HUES6 (cell line): Measurements from ENCODE around the gene USP40.

ENCODE experiments used
- H3K27ac ChIP-seq: 2 replicates; pipeline ENCODE4 v1.7.0; 2013; ENCODE audit warnings: low read depth, mild to moderate bottlenecking, low read length, inconsistent platforms
- H3K27me3 ChIP-seq: 2 replicates; pipeline ENCODE4 v1.6.1; 2013; ENCODE audit warnings: low read length; ENCODE audit not compliant: control insufficient read depth, insufficient read depth
- H3K36me3 ChIP-seq: 2 replicates; pipeline ENCODE4 v1.6.1; 2013; ENCODE audit warnings: low read length; ENCODE audit not compliant: control insufficient read depth, insufficient read depth
- H3K4me1 ChIP-seq: 2 replicates; pipeline ENCODE4 v1.6.1; 2013; ENCODE audit warnings: low read length; ENCODE audit not compliant: control insufficient read depth, insufficient read depth
- H3K4me3 ChIP-seq: 2 replicates; pipeline ENCODE4 v1.5.1; 2013; ENCODE audit warnings: low read depth, low read length
- H3K9ac ChIP-seq: one replicate; pipeline ENCODE4 v1.6.1; 2013; ENCODE audit warnings: mild to moderate bottlenecking, low read length
- H3K9me3 ChIP-seq: 2 replicates; pipeline ENCODE4 v1.6.1; 2013; ENCODE audit warnings: low read depth, low read length; ENCODE audit not compliant: control insufficient read depth, insufficient read depth

The USP40 gene

GRCh38 chr2:233464531-233465240, 101.9 kb downstream of the USP40 start:
- peaks cover 76% of the 10 kb centered on the region for H3K36me3 ChIP-seq
- H3K4me3 ChIP-seq, result no peak overlapping the region
- no peaks in the 10 kb centered on the region for H3K27me3 ChIP-seq
- H3K9me3 ChIP-seq, result no peaks in the 10 kb centered on the region
- H3K27ac ChIP-seq, result no peak overlapping the region
- no peak overlapping the region for H3K9ac ChIP-seq
- H3K4me1 ChIP-seq, result no peaks in the 10 kb centered on the region

- H3K27me3 ChIP-seq, result no peaks in the 10 kb centered on the region
- H3K27ac ChIP-seq, result no peak overlapping the region
- H3K4me1 ChIP-seq, result no peaks in the 10 kb centered on the region
- peaks cover 72% of the 10 kb centered on the region for H3K36me3 ChIP-seq
- no peak overlapping the region for H3K4me3 ChIP-seq
- H3K9me3 ChIP-seq, result no peaks in the 10 kb centered on the region
- no peak overlapping the region for H3K9ac ChIP-seq
These were observed 102.5 kb downstream of the USP40 start for GRCh38 chr2:233464056-233464455.

- H3K27me3 ChIP-seq, result no peaks in the 10 kb centered on the region
- no peak overlapping the region for H3K27ac ChIP-seq
- H3K36me3 ChIP-seq, result peaks cover 71% of the 10 kb centered on the region
- no peaks in the 10 kb centered on the region for H3K9me3 ChIP-seq
- H3K4me3 ChIP-seq, result no peak overlapping the region
- H3K9ac ChIP-seq, result no peak overlapping the region
- H3K4me1 ChIP-seq, result no peaks in the 10 kb centered on the region
These were observed 103.0 kb downstream of the USP40 start for GRCh38 chr2:233463586-233463985.

GRCh38 chr2:233462826-233463470, 103.6 kb downstream of the USP40 start:
- no peaks in the 10 kb centered on the region for H3K4me1 ChIP-seq
- no peak overlapping the region for H3K27ac ChIP-seq
- H3K36me3 ChIP-seq, result peaks cover 68% of the 10 kb centered on the region
- no peaks in the 10 kb centered on the region for H3K27me3 ChIP-seq
- H3K4me3 ChIP-seq, result no peak overlapping the region
- H3K9ac ChIP-seq, result no peak overlapping the region
- no peaks in the 10 kb centered on the region for H3K9me3 ChIP-seq

GRCh38 chr2:233462202-233462785, 104.3 kb downstream of the USP40 start:
- Histone ChIP-seq H3K9ac (no peak overlapping the region), H3K27ac (no peak overlapping the region), H3K36me3 (peaks cover 68% of the 10 kb centered on the region), H3K9me3 (no peaks in the 10 kb centered on the region), H3K4me3 (no peak overlapping the region), H3K27me3 (no peaks in the 10 kb centered on the region), H3K4me1 (no peaks in the 10 kb centered on the region)

GRCh38 chr2:233461481-233461891, 105.1 kb downstream of the USP40 start:
- Histone ChIP-seq H3K4me1 (no peaks in the 10 kb centered on the region), H3K9me3 (no peaks in the 10 kb centered on the region)

GRCh38 chr2:233460726-233461441, 105.7 kb downstream of the USP40 start:
- no peaks in the 10 kb centered on the region for H3K9me3 ChIP-seq
- no peak overlapping the region for H3K27ac ChIP-seq
- no peaks in the 10 kb centered on the region for H3K4me1 ChIP-seq
- H3K36me3 ChIP-seq, result peaks cover 66% of the 10 kb centered on the region
- no peak overlapping the region for H3K4me3 ChIP-seq
- no peaks in the 10 kb centered on the region for H3K27me3 ChIP-seq
- H3K9ac ChIP-seq, result no peak overlapping the region

More at GRCh38 chr2:233461481-233461891, 105.1 kb downstream of the USP40 start:
- peaks cover 68% of the 10 kb centered on the region for H3K36me3 ChIP-seq
- no peak overlapping the region for H3K4me3 ChIP-seq
- no peak overlapping the region for H3K27ac ChIP-seq
- no peak overlapping the region for H3K9ac ChIP-seq
- H3K27me3 ChIP-seq, result no peaks in the 10 kb centered on the region

GRCh38 chr2:233459426-233459825, 107.2 kb downstream of the USP40 start:
- Histone ChIP-seq H3K4me1 (no peaks in the 10 kb centered on the region), H3K9ac (no peak overlapping the region), H3K27ac (no peak overlapping the region), H3K36me3 (peaks cover 70% of the 10 kb centered on the region), H3K9me3 (no peaks in the 10 kb centered on the region), H3K27me3 (no peaks in the 10 kb centered on the region), H3K4me3 (no peak overlapping the region)

GRCh38 chr2:233458826-233459225, 107.8 kb downstream of the USP40 start:
- H3K27ac ChIP-seq, result no peak overlapping the region
- no peak overlapping the region for H3K9ac ChIP-seq
- H3K4me1 ChIP-seq, result no peaks in the 10 kb centered on the region
- no peak overlapping the region for H3K4me3 ChIP-seq
- no peaks in the 10 kb centered on the region for H3K27me3 ChIP-seq
- no peaks in the 10 kb centered on the region for H3K9me3 ChIP-seq
- peaks cover 69% of the 10 kb centered on the region for H3K36me3 ChIP-seq

- no peaks in the 10 kb centered on the region for H3K9me3 ChIP-seq
- H3K9ac ChIP-seq, result no peak overlapping the region
- no peaks in the 10 kb centered on the region for H3K4me1 ChIP-seq
- H3K27me3 ChIP-seq, result no peaks in the 10 kb centered on the region
- H3K4me3 ChIP-seq, result no peak overlapping the region
- peaks cover 67% of the 10 kb centered on the region for H3K36me3 ChIP-seq
- H3K27ac ChIP-seq, result no peak overlapping the region
These were observed 108.5 kb downstream of the USP40 start for GRCh38 chr2:233458031-233458610.
